GM19023 (cell line): ENCODE measurements around the gene GRIK4.
A peak's percentile ranks its signal among the peaks of the same experiment; 100 is the strongest.

Experiments used
- ATAC-seq: cut with Tn5 transposase; IDR thresholded peaks from one replicate; pipeline ENCODE4 v1.9.1; 2021; ENCODE audit warnings: mild to moderate bottlenecking, moderate library complexity; ENCODE audit not compliant: unreplicated experiment

Gene GRIK4

DNA sequence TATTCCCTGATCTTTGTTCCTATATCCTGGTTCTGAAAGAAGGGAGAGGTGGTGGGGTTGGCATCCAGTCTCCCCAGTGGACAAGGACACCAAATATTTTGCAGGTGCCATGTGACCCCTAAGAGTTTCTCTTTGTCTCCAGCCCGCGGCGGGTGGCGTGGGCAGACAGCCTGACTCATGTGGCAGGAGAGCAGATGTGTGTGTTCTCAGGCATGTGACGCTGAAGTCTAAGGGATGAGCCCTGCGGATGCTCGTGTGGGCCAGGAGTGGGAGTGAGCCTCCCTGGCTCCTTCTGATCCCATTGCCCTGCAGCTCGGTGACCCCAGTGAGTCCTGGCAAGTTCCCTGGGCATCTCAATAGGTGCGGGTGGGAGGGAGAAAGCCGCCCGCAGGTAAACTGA is 417.5 kb downstream of the GRIK4 start:
- ATAC-seq, result no peak

DNA sequence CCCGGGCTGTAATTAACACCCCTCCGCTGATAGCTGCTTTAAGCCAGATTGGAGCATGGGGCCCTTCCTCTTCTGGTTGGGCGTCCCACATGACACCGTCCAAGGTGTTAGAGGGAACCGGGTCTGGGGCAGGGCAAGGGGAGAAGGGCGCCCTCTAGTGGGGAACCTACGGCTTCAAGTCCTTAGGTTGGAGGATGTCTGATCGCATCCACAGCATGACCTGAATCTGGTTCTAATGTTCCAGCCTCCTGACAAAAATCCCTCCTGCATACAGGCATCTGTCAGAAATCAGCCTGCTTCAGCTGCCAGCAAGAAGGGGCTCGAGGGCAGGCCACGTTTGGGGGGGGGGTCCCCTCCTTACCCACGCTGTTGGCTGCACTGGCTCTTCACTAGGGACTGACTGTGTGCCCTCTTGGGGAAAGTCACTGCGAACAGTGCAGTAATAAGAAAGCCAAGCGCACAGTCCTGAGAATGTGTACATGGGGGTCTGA is 418.2 kb downstream of the GRIK4 start:
- ATAC-seq, result no peak

DNA sequence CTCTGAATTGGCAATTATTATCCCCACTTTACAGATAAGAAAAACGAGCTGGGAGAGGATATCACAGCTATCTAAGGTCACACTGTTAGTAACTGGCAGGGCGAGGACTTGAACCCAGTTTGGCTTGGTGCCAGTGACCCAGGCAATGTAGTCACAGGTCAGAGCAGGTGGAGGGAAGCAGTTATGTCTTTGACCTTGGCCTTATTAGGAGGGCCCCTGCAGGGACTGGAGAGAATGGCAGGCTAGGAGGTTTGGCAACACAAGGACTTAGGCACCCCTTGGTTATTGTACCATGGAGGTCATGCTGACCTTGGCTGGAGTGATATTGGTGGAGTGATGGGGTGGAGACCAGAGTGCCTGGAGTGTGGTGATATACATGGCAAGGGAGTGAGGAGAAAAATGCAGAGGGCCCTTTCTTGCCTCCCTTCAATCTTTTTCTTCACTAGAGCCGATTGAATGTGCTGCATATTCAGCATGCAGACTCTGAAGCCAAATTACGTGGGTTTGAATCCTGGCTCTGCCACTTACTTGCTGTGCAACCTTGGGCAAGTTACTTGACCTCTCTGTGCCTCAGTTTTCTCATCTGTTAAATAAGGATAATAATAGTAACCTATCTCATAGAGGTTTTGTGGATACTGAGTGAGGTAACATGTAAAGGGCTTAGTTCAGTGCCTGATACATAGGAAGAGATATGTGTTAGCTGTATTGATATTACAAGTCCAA is 419.7 kb downstream of the GRIK4 start:
- ATAC-seq, result no peak

DNA sequence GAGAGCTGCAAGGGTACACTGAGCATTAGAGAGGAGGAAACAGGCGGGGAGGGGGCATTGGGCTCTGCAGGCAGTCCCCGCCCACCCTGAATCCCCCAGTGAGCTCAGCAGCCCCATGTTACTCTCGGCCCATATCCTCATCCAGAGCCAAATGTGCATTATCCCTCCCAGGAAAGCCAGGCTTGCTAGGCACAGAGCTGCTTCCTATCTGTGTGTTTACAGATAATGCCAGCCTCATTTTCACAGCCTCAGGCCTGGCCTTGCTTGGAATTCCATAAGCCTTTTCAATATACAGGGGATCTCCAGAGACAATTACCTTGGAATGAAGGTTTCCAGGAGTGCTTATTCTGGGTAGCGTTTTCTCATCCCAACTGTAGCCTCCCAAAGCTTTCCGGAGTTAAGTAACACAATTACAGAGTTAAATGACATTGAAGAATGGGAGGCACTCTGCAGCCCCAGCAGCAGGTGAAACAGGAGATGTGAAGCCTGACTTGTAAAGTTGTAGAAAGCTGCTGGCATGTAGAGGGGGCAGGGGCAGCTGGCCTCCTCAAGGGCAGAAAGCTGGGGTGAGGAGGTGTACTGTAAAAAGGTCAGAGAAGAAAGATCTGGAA is 420.9 kb downstream of the GRIK4 start:
- ATAC-seq, result no peak

DNA sequence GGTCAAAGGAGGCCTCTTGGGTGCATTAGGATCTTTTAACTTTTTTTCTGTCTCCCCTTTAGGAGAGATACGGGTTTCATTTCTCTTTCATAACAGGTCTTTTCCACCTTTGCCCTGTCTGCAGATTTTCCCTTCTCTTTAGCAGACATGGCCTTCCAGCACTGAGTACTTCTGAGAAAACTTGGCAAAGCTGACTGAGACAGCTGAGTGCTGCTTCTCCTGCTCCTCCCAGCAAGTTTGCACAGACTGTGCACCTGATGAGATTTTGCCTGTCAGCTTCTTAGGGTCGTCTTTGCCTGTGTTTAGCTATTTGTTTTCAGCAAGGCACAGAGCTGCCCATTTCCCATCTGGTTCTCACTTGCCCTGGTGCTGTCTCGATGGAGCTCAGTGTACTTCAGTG is 424.8 kb downstream of the GRIK4 start:
- ATAC-seq, result no peak

DNA sequence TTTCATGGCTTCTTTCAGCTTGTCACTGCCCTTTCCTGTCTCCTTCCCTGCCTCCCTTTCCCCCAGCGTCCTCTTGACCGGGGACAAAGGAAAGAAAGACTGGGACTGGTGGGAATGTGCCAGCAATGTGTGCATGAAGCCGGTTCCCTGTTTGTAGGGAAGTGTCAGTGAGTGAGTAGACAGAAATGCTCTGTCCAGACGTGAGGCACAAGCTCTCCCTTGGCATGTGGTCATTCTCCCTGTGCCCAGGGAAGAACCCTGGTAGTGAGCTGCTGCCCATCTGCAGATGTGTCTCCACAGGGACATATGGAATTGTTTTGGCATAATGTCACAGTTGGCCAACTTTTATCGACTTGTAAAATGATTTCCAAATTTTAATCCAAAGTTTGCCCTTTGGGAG is 426.0 kb downstream of the GRIK4 start:
- ATAC-seq, result no peak

DNA sequence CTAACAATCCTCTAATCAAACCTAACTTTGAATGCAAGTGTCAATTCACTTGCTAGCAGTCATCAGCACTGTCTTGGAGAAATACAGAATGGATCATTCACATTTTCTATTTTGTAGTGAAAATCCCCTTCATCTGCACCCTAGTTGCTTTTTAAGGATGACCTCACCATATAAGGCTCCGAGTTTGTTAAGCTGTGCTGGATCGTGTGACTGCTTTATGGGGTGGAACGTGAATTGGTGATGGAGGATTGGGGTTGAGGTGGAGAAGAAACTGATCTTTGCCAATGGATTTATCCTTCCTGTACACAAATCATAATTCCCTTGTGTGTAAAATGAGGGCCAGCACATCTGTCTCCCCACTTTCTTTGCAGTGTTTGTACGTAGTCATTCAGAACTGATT is 426.7 kb downstream of the GRIK4 start:
- no peak for ATAC-seq

DNA sequence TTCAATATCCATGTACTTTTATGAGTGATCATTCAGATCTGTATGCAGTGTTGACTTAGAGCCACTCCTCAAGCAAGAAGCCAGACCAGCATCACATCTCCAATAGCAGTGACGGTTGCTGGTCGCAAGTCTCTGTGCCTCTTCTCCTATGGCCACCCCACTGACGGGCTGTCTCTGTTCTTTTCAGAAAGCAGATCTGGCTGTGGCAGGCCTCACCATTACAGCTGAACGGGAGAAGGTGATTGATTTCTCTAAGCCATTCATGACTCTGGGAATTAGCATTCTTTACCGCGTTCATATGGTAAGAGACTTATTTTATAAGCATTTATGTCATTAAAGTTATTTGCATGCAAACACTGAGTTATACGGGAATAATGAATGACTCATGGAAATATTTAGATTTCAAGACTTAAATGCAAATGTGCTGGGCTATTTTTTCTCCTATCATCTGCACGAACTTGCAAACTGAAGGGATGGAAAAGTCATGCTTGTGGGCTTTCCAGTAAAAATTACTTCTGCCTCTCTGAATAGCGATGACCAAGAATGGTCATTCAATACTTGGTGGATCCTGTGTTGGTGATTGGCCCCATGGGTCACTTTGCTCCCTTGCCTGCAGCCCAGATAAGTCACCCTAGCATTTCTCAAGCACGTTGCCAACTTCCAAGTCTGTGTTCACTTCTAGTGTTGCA is 428.8 kb downstream of the GRIK4 start:
- no peak for ATAC-seq

DNA sequence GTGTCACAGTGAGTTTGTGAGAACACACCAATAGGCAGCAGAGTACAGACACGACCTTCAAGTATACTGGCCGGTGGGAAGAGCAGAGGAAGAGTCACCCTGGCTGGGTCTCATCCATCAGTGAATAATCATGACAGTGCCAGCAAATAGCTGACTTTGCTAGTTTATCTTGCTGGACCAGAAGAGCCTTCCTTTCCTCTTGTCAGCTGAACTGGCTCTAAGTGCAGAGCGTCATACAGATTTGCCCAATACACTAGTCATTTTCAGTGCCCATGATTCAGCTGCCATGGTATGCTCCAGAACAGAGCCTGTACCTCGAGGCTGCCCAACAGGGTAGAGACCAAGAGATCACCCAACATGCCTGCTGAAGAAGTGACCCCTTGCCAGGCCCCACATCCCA is 429.5 kb downstream of the GRIK4 start:
- no peak for ATAC-seq

DNA sequence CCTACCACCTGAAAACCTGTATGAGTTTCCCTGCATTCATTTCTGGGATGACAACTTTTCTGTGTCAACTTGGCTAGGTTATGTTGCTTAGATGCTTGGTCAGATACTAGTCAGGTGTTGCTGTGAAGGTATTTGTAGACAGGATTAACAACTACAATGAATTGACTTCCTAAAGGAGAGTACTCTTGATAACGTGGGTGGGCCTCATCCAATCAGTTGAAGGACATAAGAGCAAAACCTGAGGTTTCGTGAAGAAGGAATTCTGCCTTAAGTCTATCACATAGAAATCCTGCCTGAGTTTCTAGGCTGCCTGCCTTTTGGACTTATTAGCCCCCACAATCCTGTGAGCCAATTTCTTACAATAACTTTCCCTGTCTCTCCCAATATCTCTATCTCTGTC is 431.2 kb downstream of the GRIK4 start:
- no peak for ATAC-seq

DNA sequence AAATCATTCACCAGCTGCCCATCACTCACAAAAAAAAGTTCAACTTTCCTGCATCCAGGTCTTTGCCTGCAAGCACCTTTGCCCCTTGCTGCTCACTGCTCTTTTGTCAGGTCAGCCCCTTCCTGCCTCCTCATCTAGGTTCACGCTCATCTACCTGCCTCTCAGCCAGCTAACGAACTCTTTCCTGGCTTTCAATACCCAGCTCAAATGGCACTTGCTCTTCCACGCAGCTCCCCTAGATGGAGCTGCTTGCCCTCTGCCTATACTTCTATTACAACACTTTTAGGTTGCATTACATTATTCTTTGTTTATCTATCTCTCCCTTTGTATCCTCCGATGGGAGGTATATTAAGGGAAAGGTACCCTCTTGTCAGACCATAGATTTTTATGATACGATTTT is 433.5 kb downstream of the GRIK4 start:
- no peak for ATAC-seq

DNA sequence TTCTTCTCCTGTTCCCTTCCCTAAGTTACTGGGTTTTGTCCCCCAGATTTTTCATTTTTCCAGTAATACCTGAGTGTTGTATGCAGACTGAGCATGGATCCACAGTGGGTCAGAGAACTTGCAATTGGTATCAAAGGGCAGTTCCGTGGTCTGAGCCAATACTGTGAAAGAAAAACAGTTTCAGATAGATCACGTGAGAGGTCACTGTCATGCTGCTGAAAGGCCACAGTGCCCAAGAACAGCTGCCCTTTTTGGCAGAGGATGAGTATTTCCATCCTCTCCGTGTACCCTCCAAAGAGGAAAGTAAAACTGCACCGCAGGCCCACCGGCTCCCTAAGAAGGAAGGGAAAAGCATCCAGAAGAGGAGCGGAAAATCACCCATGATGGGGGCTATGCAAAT is 439.3 kb downstream of the GRIK4 start:
- ATAC-seq, result no peak

DNA sequence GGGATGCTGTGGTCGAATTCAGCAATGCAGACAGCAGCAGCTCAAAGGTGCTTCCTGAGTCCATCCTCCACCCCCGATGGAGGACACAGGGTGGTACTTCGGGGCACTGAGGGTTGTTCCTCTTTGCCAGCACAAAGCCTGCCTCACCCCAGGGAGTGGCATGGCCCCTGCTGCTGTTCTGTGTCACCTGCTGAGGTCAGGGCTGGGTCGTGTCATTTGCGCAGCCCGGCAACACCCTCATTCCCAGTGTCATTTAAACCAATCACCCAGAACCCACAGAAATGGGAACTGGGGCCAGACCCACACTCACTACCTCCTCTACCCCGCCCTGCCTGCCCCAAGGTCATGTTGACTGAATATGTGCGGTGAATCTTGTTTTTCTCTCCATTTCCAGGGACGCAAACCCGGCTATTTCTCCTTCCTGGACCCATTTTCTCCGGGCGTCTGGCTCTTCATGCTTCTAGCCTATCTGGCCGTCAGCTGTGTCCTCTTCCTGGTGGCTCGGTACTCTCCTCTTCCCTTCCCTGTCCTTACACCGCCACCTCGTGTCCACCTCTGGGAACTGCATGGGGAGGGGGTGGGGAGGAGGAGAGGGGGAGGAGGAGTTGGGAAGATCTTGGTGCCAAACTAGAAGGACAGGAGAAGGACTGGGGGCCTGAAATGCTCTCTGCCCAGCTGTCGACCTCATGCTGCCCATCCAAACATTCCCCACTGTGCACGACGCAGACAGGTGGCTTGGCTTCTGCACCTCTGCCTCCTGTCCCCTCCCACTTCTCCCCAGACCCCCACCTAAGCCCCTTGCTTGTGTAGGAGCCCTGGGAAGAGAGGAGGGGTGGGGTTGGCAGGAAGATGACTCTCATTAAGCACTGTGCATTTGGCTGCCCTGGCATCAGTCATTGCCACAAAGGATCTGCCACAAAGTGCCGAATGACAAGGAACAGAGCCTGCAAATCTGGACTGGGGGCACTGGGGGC is 441.2 kb downstream of the GRIK4 start:
- ATAC-seq, result peak; percentile 47

DNA sequence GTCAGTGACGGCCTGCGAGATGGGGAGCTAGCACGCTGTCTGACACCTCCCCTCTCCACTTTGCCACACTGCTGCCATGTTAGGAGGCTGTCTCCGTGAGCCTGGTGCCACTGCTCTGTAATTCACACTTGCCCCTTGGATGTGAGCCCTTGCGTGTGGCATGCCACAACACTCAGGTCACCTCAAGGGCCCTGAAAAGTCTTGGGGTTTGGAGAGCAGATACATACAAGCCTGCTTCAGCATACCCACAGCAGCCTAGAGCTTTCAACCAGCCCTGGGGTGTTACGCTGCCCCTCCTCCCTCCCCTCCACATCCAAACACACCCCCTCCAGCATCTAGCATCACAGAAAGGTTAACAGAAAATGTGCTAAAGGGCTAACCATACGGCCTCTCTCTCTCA is 442.8 kb downstream of the GRIK4 start:
- ATAC-seq, result no peak

DNA sequence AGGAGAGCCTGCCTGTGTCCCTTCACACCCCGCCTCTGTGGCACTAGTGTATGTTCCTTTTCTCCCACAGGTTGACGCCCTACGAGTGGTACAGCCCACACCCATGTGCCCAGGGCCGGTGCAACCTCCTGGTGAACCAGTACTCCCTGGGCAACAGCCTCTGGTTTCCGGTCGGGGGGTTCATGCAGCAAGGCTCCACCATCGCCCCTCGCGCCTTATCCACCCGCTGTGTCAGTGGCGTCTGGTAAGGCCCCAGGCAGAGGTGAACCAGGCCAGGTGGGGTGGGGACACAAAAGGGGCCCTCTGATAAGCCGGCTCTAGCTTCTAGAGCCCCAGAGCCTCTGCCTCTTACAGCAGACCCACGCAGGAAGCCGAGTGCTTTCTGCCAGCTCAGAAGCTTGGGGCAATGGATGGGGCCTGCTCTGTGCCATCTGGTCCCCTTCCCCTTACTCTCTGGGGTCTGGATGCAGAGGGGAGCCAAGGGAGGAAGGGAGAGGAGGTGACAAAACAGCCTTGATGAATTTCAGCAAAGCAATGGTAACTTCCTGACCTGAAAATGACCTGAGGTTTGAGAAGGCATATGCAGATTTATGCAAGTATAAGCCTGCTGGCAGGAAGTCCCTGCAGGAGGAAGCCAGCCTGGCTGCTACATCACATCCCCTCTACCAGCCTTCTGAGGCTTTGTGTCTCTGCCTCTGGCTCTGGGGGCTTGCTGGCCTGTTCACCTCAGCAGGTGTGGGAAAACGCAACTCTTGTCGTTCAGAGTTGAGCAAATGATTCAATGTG is 445.4 kb downstream of the GRIK4 start:
- ATAC-seq, result no peak

DNA sequence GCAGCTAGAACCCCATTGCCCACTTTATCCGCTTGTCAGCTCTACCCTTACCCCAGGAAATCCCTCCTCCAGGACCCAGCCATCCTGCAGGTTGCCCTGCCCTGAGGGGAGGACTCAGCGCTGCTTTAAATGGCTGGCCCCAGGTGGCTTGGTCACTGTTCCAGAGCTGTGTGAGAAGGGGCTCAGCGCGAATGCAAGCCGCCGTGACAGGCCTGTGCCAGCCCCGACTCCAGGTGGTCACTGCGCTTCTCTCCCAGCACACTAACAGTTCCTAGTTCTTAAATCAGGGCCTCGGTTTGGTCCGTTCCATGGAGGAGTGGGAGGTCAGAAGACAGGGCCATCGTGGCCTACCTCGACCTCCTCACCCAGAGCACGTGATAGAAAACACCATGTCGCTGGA is 446.6 kb downstream of the GRIK4 start:
- no peak for ATAC-seq

DNA sequence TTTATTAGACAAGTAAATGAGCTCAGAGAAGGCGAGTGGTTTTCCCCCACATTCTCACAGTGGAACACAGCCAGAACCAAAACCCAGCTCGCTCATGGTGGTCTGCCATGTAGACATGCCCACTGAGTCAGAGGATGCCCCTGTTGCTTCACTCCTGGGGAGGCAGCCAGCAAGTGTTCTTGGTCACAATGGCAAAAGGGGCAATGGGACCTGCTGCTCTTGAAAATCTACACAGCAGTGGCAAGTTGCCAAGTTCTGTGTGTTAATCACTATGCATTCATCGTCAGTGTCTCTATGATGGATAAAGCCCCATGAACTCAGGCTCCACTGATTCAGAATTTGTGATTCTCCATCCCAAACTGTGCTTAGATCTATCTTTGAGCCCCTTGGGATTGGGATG is 447.6 kb downstream of the GRIK4 start:
- ATAC-seq, result no peak

DNA sequence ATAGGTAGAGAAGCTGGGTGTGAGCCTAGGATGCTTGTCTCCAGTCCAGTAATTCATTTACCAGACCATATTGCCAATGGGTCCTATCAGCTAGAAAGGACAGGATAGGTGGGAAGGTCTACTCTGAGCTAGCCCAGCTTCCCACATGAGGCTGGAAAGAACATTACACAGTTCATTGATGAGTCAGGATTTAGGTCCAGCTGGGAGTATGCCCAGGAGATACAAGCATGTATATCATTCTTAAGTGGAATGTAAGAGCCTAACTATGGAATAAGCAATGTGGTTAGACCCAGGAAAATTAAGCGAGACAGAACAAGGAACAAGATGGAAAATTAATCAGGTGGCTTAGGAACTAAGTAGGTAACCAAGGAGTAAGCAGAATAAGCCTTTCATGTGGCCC is 453.3 kb downstream of the GRIK4 start:
- ATAC-seq, result no peak

DNA sequence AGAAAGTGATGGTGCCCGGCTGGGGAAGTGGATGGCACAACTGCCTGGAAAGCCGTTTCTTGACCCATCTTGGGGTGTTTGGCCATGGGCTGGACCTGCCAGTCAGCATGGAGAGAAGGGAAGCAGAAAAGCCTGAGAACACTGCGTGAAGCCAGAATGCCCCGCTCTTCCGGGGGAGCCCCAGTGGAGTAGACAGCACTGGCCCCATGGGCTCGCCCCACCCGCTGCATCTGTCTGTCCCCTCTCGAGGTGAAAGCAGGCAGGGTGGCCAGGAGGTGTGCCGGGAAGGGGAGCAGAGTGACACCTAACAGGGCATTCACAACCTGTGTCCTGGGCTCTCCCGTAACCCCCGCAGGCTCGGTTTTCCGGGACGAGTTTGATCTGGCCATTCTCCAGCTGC is 455.3 kb downstream of the GRIK4 start:
- no peak for ATAC-seq

DNA sequence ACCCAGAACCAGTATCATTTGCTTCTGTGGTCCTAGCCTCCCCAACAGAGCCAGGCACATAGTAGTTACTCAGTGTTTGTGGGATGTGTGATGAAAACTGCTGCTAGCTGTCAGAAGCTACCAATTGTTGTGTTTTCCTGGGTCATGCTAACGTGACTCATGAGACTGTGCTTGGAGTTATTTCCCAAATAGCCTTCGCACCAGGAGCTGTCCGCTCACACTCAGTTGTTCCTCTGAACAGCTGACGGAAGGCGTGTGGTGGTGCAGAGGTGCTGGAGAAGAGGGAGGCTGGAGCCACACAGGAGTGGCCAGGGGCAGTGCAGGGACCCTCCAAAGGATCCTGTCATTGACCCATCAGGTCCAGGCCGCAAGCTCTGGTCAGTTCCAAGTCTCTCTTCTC is 458.4 kb downstream of the GRIK4 start:
- no peak for ATAC-seq
